ENCODE data around the gene HYLS1.
"Not testable (repeated sequence)": the region's sequence is repeated elsewhere in the genome, so short reads cannot be mapped to it uniquely, and the experiment has no call there.

The HYLS1 gene

DNA sequence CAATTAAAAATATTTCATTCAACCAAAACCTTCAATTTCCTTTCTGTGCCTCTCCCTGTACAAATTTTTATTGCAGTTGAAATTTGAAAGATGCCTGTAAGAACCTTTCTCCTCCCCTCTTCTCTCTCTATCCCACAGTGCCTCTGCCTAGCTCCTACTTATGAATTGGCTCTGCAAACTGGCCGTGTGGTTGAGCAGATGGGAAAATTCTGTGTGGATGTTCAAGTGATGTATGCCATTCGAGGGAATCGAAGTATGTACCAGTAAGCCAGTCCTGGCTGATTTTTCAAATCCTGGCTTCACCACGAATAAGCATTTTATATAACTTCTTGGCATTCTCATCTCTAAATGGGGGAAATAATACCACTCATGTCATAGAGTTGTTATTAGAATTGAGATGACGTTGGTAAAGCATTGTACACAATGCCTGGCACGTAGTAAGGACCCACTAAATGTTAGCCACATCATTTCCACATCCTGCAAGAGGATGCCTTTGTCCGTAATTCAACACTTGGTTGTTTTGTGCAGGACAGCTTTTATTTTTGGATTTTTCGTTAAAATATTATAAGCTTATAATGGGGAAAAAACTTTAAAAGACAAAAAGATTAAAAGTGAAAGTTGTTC lies 22.9 kb downstream of the HYLS1 start:
- Histone ChIP-seq H3K27ac (replicated peaks) (no peak overlapping the region), H3K27me3 (ENCODE audit: insufficient read depth, poor library complexity, severe bottlenecking) (no peaks in the 10 kb centered on the region), H3K4me3 (replicated peaks; ENCODE audit: insufficient read depth, low read length) (no peak overlapping the region)
- no peak for DNase-seq (ENCODE audit: low read depth in 1 of 2, low spot score in 1 of 2)
- TF ChIP-seq REST (IDR thresholded peaks at IDR 0.05; ENCODE audit: insufficient replicate concordance, low read depth) = no peak
- no peak for TF ChIP-seq GABPA (IDR thresholded peaks at IDR 0.05; ENCODE audit: low read depth)
- TF ChIP-seq SPI1 (IDR thresholded peaks at IDR 0.05; ENCODE audit: borderline replicate concordance, low read depth) = no peak
- TF ChIP-seq, protein P1, sequence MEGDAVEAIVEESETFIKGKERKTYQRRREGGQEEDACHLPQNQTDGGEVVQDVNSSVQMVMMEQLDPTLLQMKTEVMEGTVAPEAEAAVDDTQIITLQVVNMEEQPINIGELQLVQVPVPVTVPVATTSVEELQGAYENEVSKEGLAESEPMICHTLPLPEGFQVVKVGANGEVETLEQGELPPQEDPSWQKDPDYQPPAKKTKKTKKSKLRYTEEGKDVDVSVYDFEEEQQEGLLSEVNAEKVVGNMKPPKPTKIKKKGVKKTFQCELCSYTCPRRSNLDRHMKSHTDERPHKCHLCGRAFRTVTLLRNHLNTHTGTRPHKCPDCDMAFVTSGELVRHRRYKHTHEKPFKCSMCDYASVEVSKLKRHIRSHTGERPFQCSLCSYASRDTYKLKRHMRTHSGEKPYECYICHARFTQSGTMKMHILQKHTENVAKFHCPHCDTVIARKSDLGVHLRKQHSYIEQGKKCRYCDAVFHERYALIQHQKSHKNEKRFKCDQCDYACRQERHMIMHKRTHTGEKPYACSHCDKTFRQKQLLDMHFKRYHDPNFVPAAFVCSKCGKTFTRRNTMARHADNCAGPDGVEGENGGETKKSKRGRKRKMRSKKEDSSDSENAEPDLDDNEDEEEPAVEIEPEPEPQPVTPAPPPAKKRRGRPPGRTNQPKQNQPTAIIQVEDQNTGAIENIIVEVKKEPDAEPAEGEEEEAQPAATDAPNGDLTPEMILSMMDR (IDR thresholded peaks at IDR 0.05; ENCODE audit: insufficient read depth, low read length) = no peak
- TF ChIP-seq POLR2AphosphoS5 (IDR thresholded peaks at IDR 0.05; ENCODE audit: low read depth) = no peak

DNA sequence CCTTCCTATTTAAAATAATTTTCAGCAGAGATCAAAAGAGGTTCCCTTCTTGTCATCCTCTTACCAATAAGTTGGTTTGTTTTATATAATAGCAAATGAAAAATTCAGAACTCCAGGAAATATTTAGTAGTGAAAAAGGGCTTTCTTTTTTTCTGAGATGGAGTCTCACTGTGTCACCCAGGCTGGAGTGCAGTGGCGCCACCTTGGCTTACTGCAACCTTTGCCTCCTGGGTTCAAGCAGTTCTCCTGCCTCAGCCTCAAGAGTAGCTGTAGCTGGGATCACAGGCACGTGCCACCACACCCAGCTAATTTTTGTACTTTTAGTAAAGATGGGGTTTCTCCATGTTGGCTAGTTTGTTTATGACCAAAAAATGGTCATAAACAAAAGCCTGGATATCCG lies 27.1 kb downstream of the HYLS1 start:
- not testable (repeated sequence) for H3K27me3 ChIP-seq (ENCODE audit: insufficient read depth, poor library complexity, severe bottlenecking); H3K27ac ChIP-seq (replicated peaks); DNase-seq (ENCODE audit: low read depth in 1 of 2, low spot score in 1 of 2); H3K4me3 ChIP-seq (replicated peaks; ENCODE audit: insufficient read depth, low read length)

GRCh38 chr11:125916683-125917347 lies 29.3 kb downstream of the HYLS1 start:
- TF ChIP-seq GABPA (IDR thresholded peaks at IDR 0.05; ENCODE audit: low read depth) (no peak), REST (IDR thresholded peaks at IDR 0.05; ENCODE audit: insufficient replicate concordance, low read depth) (no peak), POLR2AphosphoS5 (IDR thresholded peaks at IDR 0.05; ENCODE audit: low read depth) (no peak), SPI1 (IDR thresholded peaks at IDR 0.05; ENCODE audit: borderline replicate concordance, low read depth) (no peak)
- TF ChIP-seq, protein P1 (IDR thresholded peaks at IDR 0.05; ENCODE audit: insufficient read depth, low read length) = no peak
- Histone ChIP-seq H3K4me3 (replicated peaks; ENCODE audit: insufficient read depth, low read length) (no peak overlapping the region), H3K27ac (replicated peaks) (no peak overlapping the region), H3K27me3 (ENCODE audit: insufficient read depth, poor library complexity, severe bottlenecking) (peaks cover 4% of the 10 kb centered on the region)
- DNase-seq (ENCODE audit: low read depth in 1 of 2, low spot score in 1 of 2) = no peak

DNA sequence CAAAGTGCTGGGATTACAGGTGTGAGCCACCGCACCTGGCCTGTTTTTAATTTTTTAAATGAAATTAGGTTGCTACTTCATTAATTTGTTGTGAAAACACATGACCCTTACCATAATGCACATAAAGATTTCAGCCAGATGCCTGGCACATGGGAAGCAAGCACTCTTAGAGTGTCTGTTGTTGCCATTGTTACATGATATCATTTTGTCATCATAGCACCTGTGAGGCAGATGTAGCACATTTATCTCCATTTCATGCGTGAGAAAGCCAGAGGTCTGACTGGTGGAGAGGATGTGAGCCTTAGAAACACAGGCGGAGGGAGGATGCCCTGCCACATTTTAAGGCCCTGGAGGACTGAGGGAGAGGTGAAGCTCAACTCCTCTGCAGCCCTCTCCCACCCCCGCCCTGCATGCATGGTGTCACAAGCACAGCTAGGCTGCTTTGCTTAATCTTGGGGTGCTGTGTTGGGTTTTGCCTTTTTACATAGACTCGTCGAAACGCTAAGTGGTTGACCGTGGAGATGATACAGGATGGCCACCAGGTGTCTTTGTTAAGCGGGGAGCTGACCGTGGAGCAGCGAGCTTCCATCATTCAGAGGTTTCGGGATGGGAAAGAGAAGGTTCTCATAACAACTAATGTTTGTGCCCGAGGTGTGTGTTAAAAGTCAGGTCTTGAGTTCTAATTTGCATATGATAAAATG lies 30.8 kb downstream of the HYLS1 start:
- TF ChIP-seq GABPA (IDR thresholded peaks at IDR 0.05; ENCODE audit: low read depth) (no peak), REST (IDR thresholded peaks at IDR 0.05; ENCODE audit: insufficient replicate concordance, low read depth) (no peak), SPI1 (IDR thresholded peaks at IDR 0.05; ENCODE audit: borderline replicate concordance, low read depth) (no peak), POLR2AphosphoS5 (IDR thresholded peaks at IDR 0.05; ENCODE audit: low read depth) (no peak)
- TF ChIP-seq, protein P1 (IDR thresholded peaks at IDR 0.05; ENCODE audit: insufficient read depth, low read length) = no peak
- Histone ChIP-seq H3K27ac (replicated peaks) (no peak overlapping the region), H3K27me3 (ENCODE audit: insufficient read depth, poor library complexity, severe bottlenecking) (peaks cover 4% of the 10 kb centered on the region), H3K4me3 (replicated peaks; ENCODE audit: insufficient read depth, low read length) (no peak overlapping the region)
- DNase-seq (ENCODE audit: low read depth in 1 of 2, low spot score in 1 of 2) = no peak

All from HL-60 (cell line).